ENCODE results near the gene SPDL1.

SPDL1 gene

GRCh38 chr5:169651526-169651925 lies 68.0 kb downstream of the SPDL1 start:
- H3K27me3 ChIP-seq (ENCODE audit: low read length): no peaks in the 10 kb centered on the region
- no peak overlapping the region for H3K4me3 ChIP-seq (ENCODE audit: insufficient read depth, low read length, poor library complexity, severe bottlenecking)
- no peak overlapping the region for H3K27ac ChIP-seq (ENCODE audit: low read depth, low read length)
- peaks cover 58% of the 10 kb centered on the region for H4K20me1 ChIP-seq (ENCODE audit: low read depth, low read length)
- TF ChIP-seq CTCF (IDR thresholded peaks at IDR 0.05; ENCODE audit: insufficient read depth, low read length, poor library complexity, severe bottlenecking) (no peak), EZH2phosphoT487 (conservative IDR thresholded peaks at IDR 0.05; ENCODE audit: low read length) (no peak)
- H3K36me3 ChIP-seq (ENCODE audit: low read length): peaks cover 12% of the 10 kb centered on the region; the same call in 1 of the 2 replicates
- no peaks in the 10 kb centered on the region for H3K9me2 ChIP-seq (replicated peaks; ENCODE audit: insufficient read depth, low read length)
- H2AFZ ChIP-seq (ENCODE audit: low read depth, low read length, severe bottlenecking): no peak overlapping the region
- no peaks in the 10 kb centered on the region for H3F3A ChIP-seq (ENCODE audit: insufficient read depth)
- H3K9me3 ChIP-seq (ENCODE audit: insufficient read depth, low read length): no peaks in the 10 kb centered on the region
- no peak overlapping the region for H3K9ac ChIP-seq (ENCODE audit: low read length)
- no peak overlapping the region for H3K4me2 ChIP-seq (ENCODE audit: low read depth, low read length, poor library complexity, severe bottlenecking)
- peaks cover 99% of the 10 kb centered on the region for H3K79me2 ChIP-seq (ENCODE audit: insufficient read depth, low read length)

GRCh38 chr5:169652057-169652456 lies 68.5 kb downstream of the SPDL1 start:
- H3K4me3 ChIP-seq (ENCODE audit: insufficient read depth, low read length, poor library complexity, severe bottlenecking): no peak overlapping the region
- H3F3A ChIP-seq (ENCODE audit: insufficient read depth): no peaks in the 10 kb centered on the region
- no peak overlapping the region for H2AFZ ChIP-seq (ENCODE audit: low read depth, low read length, severe bottlenecking)
- H3K27me3 ChIP-seq (ENCODE audit: low read length): no peaks in the 10 kb centered on the region
- H3K36me3 ChIP-seq (ENCODE audit: low read length): peaks cover 13% of the 10 kb centered on the region; the same call in 1 of the 2 replicates
- peaks cover 99% of the 10 kb centered on the region for H3K79me2 ChIP-seq (ENCODE audit: insufficient read depth, low read length)
- H4K20me1 ChIP-seq (ENCODE audit: low read depth, low read length): peaks cover 55% of the 10 kb centered on the region
- no peaks in the 10 kb centered on the region for H3K9me2 ChIP-seq (replicated peaks; ENCODE audit: insufficient read depth, low read length)
- H3K9ac ChIP-seq (ENCODE audit: low read length): no peak overlapping the region
- TF ChIP-seq CTCF (IDR thresholded peaks at IDR 0.05; ENCODE audit: insufficient read depth, low read length, poor library complexity, severe bottlenecking) (no peak), EZH2phosphoT487 (conservative IDR thresholded peaks at IDR 0.05; ENCODE audit: low read length) (no peak)
- no peaks in the 10 kb centered on the region for H3K9me3 ChIP-seq (ENCODE audit: insufficient read depth, low read length)
- H3K4me2 ChIP-seq (ENCODE audit: low read depth, low read length, poor library complexity, severe bottlenecking): no peak overlapping the region
- H3K27ac ChIP-seq (ENCODE audit: low read depth, low read length): no peak overlapping the region

- no peak overlapping the region for H3K9ac ChIP-seq (ENCODE audit: low read length)
- peaks cover 99% of the 10 kb centered on the region for H3K79me2 ChIP-seq (ENCODE audit: insufficient read depth, low read length)
- H3K27ac ChIP-seq (ENCODE audit: low read depth, low read length): no peak overlapping the region
- no peaks in the 10 kb centered on the region for H3K27me3 ChIP-seq (ENCODE audit: low read length)
- no peaks in the 10 kb centered on the region for H3K9me3 ChIP-seq (ENCODE audit: insufficient read depth, low read length)
- H3K4me2 ChIP-seq (ENCODE audit: low read depth, low read length, poor library complexity, severe bottlenecking): no peak overlapping the region
- no peaks in the 10 kb centered on the region for H3F3A ChIP-seq (ENCODE audit: insufficient read depth)
- no peak overlapping the region for H2AFZ ChIP-seq (ENCODE audit: low read depth, low read length, severe bottlenecking)
- no peaks in the 10 kb centered on the region for H3K9me2 ChIP-seq (replicated peaks; ENCODE audit: insufficient read depth, low read length)
- no peak overlapping the region for H3K4me3 ChIP-seq (ENCODE audit: insufficient read depth, low read length, poor library complexity, severe bottlenecking)
- H3K36me3 ChIP-seq (ENCODE audit: low read length): peaks cover 22% of the 10 kb centered on the region; the same call in 1 of the 2 replicates
- peaks cover 63% of the 10 kb centered on the region for H4K20me1 ChIP-seq (ENCODE audit: low read depth, low read length)
- TF ChIP-seq EZH2phosphoT487 (conservative IDR thresholded peaks at IDR 0.05; ENCODE audit: low read length): no peak
- TF ChIP-seq CTCF (IDR thresholded peaks at IDR 0.05; ENCODE audit: insufficient read depth, low read length, poor library complexity, severe bottlenecking): no peak
Measured at GRCh38 chr5:169653091-169653490, 69.5 kb downstream of the SPDL1 start.

Measured in SU-DHL-6 (cell line).